ENCODE data around the gene KYNU.

KYNU gene

GRCh38 chr2:142942690-142943089 lies 65.2 kb downstream of the KYNU start:
- TF ChIP-seq FOXP2 (optimal IDR thresholded peaks at IDR 0.05; ENCODE audit: borderline replicate concordance, extremely low read depth, extremely low read length, insufficient read depth): no peak
- no peak for TF ChIP-seq TAF1 (IDR thresholded peaks at IDR 0.05; ENCODE audit: borderline replicate concordance, insufficient read depth, low read length)
- TF ChIP-seq SIN3A (IDR thresholded peaks at IDR 0.05; ENCODE audit: borderline replicate concordance, insufficient read depth, low read length): no peak
- TF ChIP-seq POLR2AphosphoS5 (IDR thresholded peaks at IDR 0.05; ENCODE audit: low read depth, low read length): no peak
- TF ChIP-seq, protein P1, sequence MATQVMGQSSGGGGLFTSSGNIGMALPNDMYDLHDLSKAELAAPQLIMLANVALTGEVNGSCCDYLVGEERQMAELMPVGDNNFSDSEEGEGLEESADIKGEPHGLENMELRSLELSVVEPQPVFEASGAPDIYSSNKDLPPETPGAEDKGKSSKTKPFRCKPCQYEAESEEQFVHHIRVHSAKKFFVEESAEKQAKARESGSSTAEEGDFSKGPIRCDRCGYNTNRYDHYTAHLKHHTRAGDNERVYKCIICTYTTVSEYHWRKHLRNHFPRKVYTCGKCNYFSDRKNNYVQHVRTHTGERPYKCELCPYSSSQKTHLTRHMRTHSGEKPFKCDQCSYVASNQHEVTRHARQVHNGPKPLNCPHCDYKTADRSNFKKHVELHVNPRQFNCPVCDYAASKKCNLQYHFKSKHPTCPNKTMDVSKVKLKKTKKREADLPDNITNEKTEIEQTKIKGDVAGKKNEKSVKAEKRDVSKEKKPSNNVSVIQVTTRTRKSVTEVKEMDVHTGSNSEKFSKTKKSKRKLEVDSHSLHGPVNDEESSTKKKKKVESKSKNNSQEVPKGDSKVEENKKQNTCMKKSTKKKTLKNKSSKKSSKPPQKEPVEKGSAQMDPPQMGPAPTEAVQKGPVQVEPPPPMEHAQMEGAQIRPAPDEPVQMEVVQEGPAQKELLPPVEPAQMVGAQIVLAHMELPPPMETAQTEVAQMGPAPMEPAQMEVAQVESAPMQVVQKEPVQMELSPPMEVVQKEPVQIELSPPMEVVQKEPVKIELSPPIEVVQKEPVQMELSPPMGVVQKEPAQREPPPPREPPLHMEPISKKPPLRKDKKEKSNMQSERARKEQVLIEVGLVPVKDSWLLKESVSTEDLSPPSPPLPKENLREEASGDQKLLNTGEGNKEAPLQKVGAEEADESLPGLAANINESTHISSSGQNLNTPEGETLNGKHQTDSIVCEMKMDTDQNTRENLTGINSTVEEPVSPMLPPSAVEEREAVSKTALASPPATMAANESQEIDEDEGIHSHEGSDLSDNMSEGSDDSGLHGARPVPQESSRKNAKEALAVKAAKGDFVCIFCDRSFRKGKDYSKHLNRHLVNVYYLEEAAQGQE (IDR thresholded peaks at IDR 0.05; ENCODE audit: insufficient read depth in 1 of 2, low read depth in 2 of 2, low read length in 2 of 2): no peak

DNA sequence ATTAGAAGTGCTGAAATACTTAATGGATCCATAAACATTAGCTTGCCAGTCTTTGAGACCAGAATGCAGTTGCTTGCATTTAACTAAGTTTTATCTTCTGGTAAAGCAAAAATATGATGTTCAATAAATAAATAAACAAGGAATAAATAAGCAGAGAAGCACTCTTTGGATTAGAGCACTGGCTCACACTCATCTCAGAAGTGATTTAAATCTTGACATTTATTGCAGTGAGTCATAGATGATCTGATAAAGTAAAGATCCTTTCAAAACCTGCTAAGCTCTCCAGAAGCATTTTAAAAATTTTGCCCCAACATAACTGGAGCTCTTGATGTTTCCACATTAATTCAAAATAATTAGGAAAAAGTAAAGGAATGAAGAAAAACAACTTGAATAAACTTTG lies 66.8 kb downstream of the KYNU start:
- TF ChIP-seq POLR2AphosphoS5 (IDR thresholded peaks at IDR 0.05; ENCODE audit: low read depth, low read length): no peak
- TF ChIP-seq, protein P1 (IDR thresholded peaks at IDR 0.05; ENCODE audit: insufficient read depth in 1 of 2, low read depth in 2 of 2, low read length in 2 of 2): no peak
- no peak for TF ChIP-seq SIN3A (IDR thresholded peaks at IDR 0.05; ENCODE audit: borderline replicate concordance, insufficient read depth, low read length)
- no peak for TF ChIP-seq FOXP2 (optimal IDR thresholded peaks at IDR 0.05; ENCODE audit: borderline replicate concordance, extremely low read depth, extremely low read length, insufficient read depth)
- no peak for TF ChIP-seq TAF1 (IDR thresholded peaks at IDR 0.05; ENCODE audit: borderline replicate concordance, insufficient read depth, low read length)

- TF ChIP-seq FOXP2 (optimal IDR thresholded peaks at IDR 0.05; ENCODE audit: borderline replicate concordance, extremely low read depth, extremely low read length, insufficient read depth) (no peak), SIN3A (IDR thresholded peaks at IDR 0.05; ENCODE audit: borderline replicate concordance, insufficient read depth, low read length) (no peak), TAF1 (IDR thresholded peaks at IDR 0.05; ENCODE audit: borderline replicate concordance, insufficient read depth, low read length) (no peak), POLR2AphosphoS5 (IDR thresholded peaks at IDR 0.05; ENCODE audit: low read depth, low read length) (no peak)
- TF ChIP-seq, protein P1 (IDR thresholded peaks at IDR 0.05; ENCODE audit: insufficient read depth in 1 of 2, low read depth in 2 of 2, low read length in 2 of 2): no peak
Observed at GRCh38 chr2:142944721-142945120, 67.3 kb downstream of the KYNU start.

GRCh38 chr2:142946941-142947340 lies 69.5 kb downstream of the KYNU start:
- TF ChIP-seq TAF1 (IDR thresholded peaks at IDR 0.05; ENCODE audit: borderline replicate concordance, insufficient read depth, low read length): no peak
- TF ChIP-seq, protein P1 (IDR thresholded peaks at IDR 0.05; ENCODE audit: insufficient read depth in 1 of 2, low read depth in 2 of 2, low read length in 2 of 2): no peak
- no peak for TF ChIP-seq POLR2AphosphoS5 (IDR thresholded peaks at IDR 0.05; ENCODE audit: low read depth, low read length)
- no peak for TF ChIP-seq SIN3A (IDR thresholded peaks at IDR 0.05; ENCODE audit: borderline replicate concordance, insufficient read depth, low read length)
- no peak for TF ChIP-seq FOXP2 (optimal IDR thresholded peaks at IDR 0.05; ENCODE audit: borderline replicate concordance, extremely low read depth, extremely low read length, insufficient read depth)

All from PFSK-1 (cell line).